Keratinocyte (primary cell): Measurements from ENCODE around the gene BLOC1S4. TPM values are rescaled to one million over a fixed set of nuclear protein-coding genes. Genes with fewer than 3 reads are reported as not detected.

Experiments used
- DNase-seq: peaks from one replicate; pipeline ENCODE4 v3.0.0-alpha.2; 2011; ENCODE audit warnings: low read depth, missing footprints, low spot score
- FAIRE-seq: peaks from 2 replicates; lab custom pipeline; 2011; peaks lifted over from hg19 to GRCh38; lab: Jason Lieb, UNC
- H2AFZ ChIP-seq: 2 replicates; pipeline ENCODE4 v1.6.0; 2012; ENCODE audit warnings: low read length, control low read depth, inconsistent platforms; ENCODE audit not compliant: control insufficient read depth
- H3K27ac ChIP-seq: 2 replicates; pipeline ENCODE4 v1.5.1; 2011; ENCODE audit warnings: low read length; ENCODE audit not compliant: control insufficient read depth, insufficient read depth
- H3K27me3 ChIP-seq: 3 replicates; pipeline ENCODE4 v1.6.0; 2011; ENCODE audit warnings: low read length; ENCODE audit not compliant: control insufficient read depth, insufficient read depth; ENCODE audit errors: extremely low read depth
- H3K36me3 ChIP-seq, 2 experiments: 2 replicates in 1 of 2; 3 replicates in 1 of 2; pipeline ENCODE4 v1.5.1; 2011; ENCODE audit warnings: low read length in 2 of 2, mild to moderate bottlenecking in 1 of 2; ENCODE audit not compliant: control insufficient read depth in 2 of 2, insufficient read depth in 2 of 2; ENCODE audit errors: extremely low read depth in 1 of 2
- H3K4me1 ChIP-seq: 3 replicates; pipeline ENCODE4 v1.5.1; 2011; ENCODE audit warnings: low read length; ENCODE audit not compliant: control insufficient read depth, insufficient read depth; ENCODE audit errors: extremely low read depth
- H3K4me2 ChIP-seq: 3 replicates; pipeline ENCODE4 v1.6.0; 2011; ENCODE audit warnings: low read depth, low read length; ENCODE audit not compliant: control insufficient read depth, insufficient read depth; ENCODE audit errors: extremely low read depth
- H3K4me3 ChIP-seq, 3 experiments: fragments of 200-600 bp in 1 of 3; sonication (generic) in 1 of 3; 2 replicates in 2 of 3; 3 replicates in 1 of 3; pipeline ENCODE4 v1.5.1; 2011 to 2016; ENCODE audit warnings: low read length in 3 of 3, mild to moderate bottlenecking in 3 of 3, control low read depth in 2 of 3, inconsistent platforms in 1 of 3, low read depth in 1 of 3, mixed read lengths in 1 of 3, mixed run types in 1 of 3, moderate library complexity in 1 of 3; ENCODE audit not compliant: control insufficient read depth in 2 of 3, insufficient read depth in 2 of 3; ENCODE audit errors: extremely low read depth in 1 of 3
- H3K79me2 ChIP-seq: 2 replicates; pipeline ENCODE4 v1.6.0; 2012; ENCODE audit warnings: low read length; ENCODE audit not compliant: control insufficient read depth, insufficient read depth
- H3K9ac ChIP-seq: 3 replicates; pipeline ENCODE4 v1.6.0; 2011; ENCODE audit warnings: low read length; ENCODE audit not compliant: control insufficient read depth, insufficient read depth; ENCODE audit errors: extremely low read depth
- H3K9me1 ChIP-seq: 3 replicates; pipeline ENCODE4 v1.6.0; 2011; ENCODE audit warnings: low read length; ENCODE audit not compliant: control insufficient read depth, insufficient read depth; ENCODE audit errors: extremely low read depth
- H3K9me3 ChIP-seq: 2 replicates; pipeline ENCODE4 v1.5.1; 2012; ENCODE audit warnings: low read depth, low read length; ENCODE audit not compliant: control insufficient read depth
- H4K20me1 ChIP-seq: 3 replicates; pipeline ENCODE4 v1.6.0; 2011; ENCODE audit warnings: low read length; ENCODE audit not compliant: control insufficient read depth, insufficient read depth; ENCODE audit errors: extremely low read depth
- EZH2 ChIP-seq: IDR thresholded peaks from one replicate; pipeline ENCODE4 v1.6.1; 2012; ENCODE audit warnings: inconsistent platforms, mild to moderate bottlenecking, low read length, moderate library complexity
- dilution Hi-C: fragments of 300-500 bp; cut with MboI; formaldehyde crosslinking; loops from one replicate; pipeline ENCODE4 v1.7.0; 2020; ENCODE audit warnings: low sequenced_read_pairs; ENCODE audit not compliant: extremely low pct_ligation_motif_present
- polyA plus RNA-seq, 5 experiments: library from polyadenylated mRNA; depleted of rRNA in 3 of 5; stranded (reverse) in 3 of 5; stranded (forward) in 1 of 5; unstranded in 1 of 5; fragments of >200 nt; gene quantifications; 1 replicate in 1 of 5; 2 replicates in 3 of 5; 3 replicates in 1 of 5; pipeline versions ENCODE4 v1.2.1 to v1.2.3, GENCODE V29; 2011 to 2012; ENCODE audit warnings: missing spikeins in 2 of 5, low read depth in 1 of 5, low replicate concordance in 1 of 5
- TF ChIP-seq, protein P1 (sequence below), 3 experiments: IDR thresholded peaks in 1 of 3; conservative IDR thresholded peaks in 1 of 3; optimal IDR thresholded peaks in 1 of 3; 2 replicates in 2 of 3; 3 replicates in 1 of 3; pipeline versions ENCODE3 to v1.5.1; 2011; ENCODE audit warnings: low read length in 3 of 3, mild to moderate bottlenecking in 3 of 3, moderate library complexity in 2 of 3, control low read depth in 1 of 3, inconsistent platforms in 1 of 3; ENCODE audit not compliant: insufficient read depth in 2 of 3; ENCODE audit errors: extremely low read depth in 1 of 3

The BLOC1S4 gene
- polyA plus RNA-seq, 1 donor (not counting 4 experiments of a cell fraction or from before 2014, with no cell fraction given) = 11.7 TPM

DNA sequence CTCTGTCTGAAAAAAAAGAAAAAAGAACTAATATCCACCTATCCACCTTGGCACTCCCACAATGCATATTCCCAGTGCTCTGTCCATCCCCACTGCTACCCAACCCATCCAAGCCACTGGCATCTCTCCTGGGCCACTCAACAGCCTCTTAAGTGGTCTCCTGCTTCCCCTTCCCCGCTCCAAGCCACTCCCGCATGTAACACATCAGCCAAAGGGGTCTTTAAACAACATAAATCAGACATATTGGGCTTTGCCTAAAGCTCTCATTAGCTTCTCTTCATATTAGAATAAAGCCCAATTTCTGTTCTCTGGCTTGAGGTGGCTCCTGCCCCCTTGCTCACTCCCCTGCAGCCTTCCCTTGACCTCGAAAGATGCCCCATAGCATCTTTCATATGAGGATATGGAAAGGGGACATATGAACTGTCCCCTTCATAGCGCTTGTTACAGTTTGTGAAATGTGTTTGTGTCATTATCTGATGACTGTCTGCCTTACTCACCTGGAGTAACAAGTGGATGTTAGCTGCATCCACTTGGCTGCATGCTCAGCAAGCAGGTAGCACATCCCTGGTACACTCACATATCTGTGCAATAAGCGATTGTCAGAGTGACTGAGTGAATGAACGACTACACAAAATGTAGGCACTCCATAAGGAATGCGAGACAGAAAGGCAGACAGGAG is 3.1 kb downstream of the BLOC1S4 start:
- no peak for FAIRE-seq
- H3K27ac ChIP-seq = no peak overlapping the region
- dilution Hi-C loops = no loop called here

DNA sequence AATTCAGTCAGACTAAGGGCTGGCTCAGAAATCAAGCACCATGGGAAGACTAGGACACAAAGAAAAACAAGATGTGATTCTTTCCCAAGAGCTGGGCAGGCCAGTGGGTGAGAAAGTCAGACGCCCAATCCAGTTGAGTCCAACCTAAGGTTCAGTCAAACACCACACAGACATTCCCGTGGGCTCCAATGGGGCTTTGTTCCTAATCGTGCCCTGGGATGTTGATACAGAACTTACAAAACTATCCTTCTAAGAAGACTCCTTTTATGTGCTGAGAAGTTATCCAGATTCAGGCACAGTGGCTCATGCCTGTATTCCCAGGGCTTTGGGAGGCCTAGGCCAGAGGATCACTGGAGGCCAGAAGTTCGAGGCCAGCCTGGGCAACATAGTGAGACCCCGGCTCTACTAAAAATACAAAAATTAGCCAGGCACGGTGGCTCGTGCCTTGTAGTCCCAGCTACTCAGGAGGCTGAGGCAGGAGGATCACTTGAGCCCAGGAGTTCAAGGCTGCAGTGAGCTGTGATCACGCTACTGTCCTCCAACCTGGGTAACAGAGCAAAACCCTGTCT is 3.7 kb downstream of the BLOC1S4 start:
- H3K9me3 ChIP-seq = no peaks in the 10 kb centered on the region
- peaks cover 22% of the 10 kb centered on the region for H3K79me2 ChIP-seq
- peaks cover 16% of the 10 kb centered on the region for H3K4me1 ChIP-seq
- TF ChIP-seq, protein P1, sequence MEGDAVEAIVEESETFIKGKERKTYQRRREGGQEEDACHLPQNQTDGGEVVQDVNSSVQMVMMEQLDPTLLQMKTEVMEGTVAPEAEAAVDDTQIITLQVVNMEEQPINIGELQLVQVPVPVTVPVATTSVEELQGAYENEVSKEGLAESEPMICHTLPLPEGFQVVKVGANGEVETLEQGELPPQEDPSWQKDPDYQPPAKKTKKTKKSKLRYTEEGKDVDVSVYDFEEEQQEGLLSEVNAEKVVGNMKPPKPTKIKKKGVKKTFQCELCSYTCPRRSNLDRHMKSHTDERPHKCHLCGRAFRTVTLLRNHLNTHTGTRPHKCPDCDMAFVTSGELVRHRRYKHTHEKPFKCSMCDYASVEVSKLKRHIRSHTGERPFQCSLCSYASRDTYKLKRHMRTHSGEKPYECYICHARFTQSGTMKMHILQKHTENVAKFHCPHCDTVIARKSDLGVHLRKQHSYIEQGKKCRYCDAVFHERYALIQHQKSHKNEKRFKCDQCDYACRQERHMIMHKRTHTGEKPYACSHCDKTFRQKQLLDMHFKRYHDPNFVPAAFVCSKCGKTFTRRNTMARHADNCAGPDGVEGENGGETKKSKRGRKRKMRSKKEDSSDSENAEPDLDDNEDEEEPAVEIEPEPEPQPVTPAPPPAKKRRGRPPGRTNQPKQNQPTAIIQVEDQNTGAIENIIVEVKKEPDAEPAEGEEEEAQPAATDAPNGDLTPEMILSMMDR (optimal IDR thresholded peaks at IDR 0.05 in 1 of 3, IDR thresholded peaks at IDR 0.05 in 1 of 3, conservative IDR thresholded peaks at IDR 0.05 in 1 of 3; ENCODE audit: extremely low read depth in 1 of 3, insufficient read depth in 2 of 3, low read length in 3 of 3) = no peak
- no peak for TF ChIP-seq EZH2
- H3K4me3 ChIP-seq = no peak overlapping the region
- H2AFZ ChIP-seq = no peak overlapping the region
- H3K4me2 ChIP-seq = no peak overlapping the region
- no peak overlapping the region for H3K9ac ChIP-seq
- FAIRE-seq = no peak
- dilution Hi-C loops = no loop called here
- H3K9me1 ChIP-seq = no peaks in the 10 kb centered on the region
- DNase-seq = no peak
- H3K27me3 ChIP-seq = no peaks in the 10 kb centered on the region
- H3K27ac ChIP-seq = no peak overlapping the region
- no peaks in the 10 kb centered on the region for H3K36me3 ChIP-seq
- H4K20me1 ChIP-seq = no peaks in the 10 kb centered on the region

More for the DNA sequence above, 3.1 kb downstream of the BLOC1S4 start:
- H3K79me2 ChIP-seq = peaks cover 22% of the 10 kb centered on the region
- H3K36me3 ChIP-seq = no peaks in the 10 kb centered on the region
- H3K27me3 ChIP-seq = no peaks in the 10 kb centered on the region
- peaks cover 13% of the 10 kb centered on the region for H3K4me1 ChIP-seq
- DNase-seq = no peak
- H3K4me2 ChIP-seq = no peak overlapping the region
- H3K9me3 ChIP-seq = no peaks in the 10 kb centered on the region
- H3K9ac ChIP-seq = no peak overlapping the region
- no peaks in the 10 kb centered on the region for H3K9me1 ChIP-seq
- no peak overlapping the region for H3K4me3 ChIP-seq
- H4K20me1 ChIP-seq = no peaks in the 10 kb centered on the region
- no peak overlapping the region for H2AFZ ChIP-seq
- TF ChIP-seq, protein P1 (optimal IDR thresholded peaks at IDR 0.05 in 1 of 3, IDR thresholded peaks at IDR 0.05 in 1 of 3, conservative IDR thresholded peaks at IDR 0.05 in 1 of 3; ENCODE audit: extremely low read depth in 1 of 3, insufficient read depth in 2 of 3, low read length in 3 of 3) = no peak
- no peak for TF ChIP-seq EZH2
